Activated CD4-positive, alpha-beta T cell treated with anti-CD3 and anti-CD28 coated beads, Interleukin-2, Interleukin-4, amounts not matched to agents 100 ng/mL and 50 ng/mL, durations not matched to agents 16 hours and 8 hours (primary cell): ENCODE measurements around the gene KCNJ4.
A peak's percentile ranks its signal among the peaks of the same experiment; 100 is the strongest.
"Not testable (repeated sequence)": the region's sequence is repeated elsewhere in the genome, so short reads cannot be mapped to it uniquely, and the experiment has no call there.

ENCODE experiments used
- DNase-seq: peaks from one replicate; pipeline ENCODE4 v3.0.0-alpha.2; 2020; ENCODE audit warnings: low spot score

KCNJ4 gene

DNA sequence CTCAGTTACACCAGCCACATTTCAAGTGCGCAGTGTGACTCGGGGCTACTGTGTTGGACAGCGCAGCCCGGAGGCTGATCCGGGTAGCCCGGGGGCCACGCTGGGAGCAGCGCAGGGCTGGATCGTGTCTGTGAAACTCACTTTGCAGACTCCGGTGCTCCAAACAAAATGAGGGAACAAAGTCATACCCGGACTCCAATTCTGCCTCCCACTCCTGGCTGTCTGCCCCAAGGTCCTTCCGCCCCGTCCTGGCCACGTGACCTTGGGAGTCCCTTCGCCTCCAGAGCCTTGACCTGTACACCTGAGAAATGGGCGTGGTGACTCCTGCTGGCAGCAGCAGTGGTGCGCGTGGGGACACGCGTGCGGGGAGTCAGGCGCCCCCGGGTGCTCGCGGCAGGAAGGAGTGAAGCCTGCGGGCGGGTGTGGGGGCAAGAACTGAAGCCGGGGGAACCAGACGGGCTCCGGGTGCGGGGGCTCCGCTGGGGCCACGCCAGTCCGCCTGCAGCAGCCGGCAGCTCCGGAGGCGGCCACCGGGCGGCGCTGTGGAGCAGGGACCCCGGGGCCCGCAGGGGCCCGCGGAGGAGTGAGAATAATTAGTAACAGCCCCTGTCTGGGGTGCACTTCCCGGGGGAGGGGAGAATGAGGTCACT lies 42.4 kb downstream of the KCNJ4 start:
- peak; percentile 16 for DNase-seq

DNA sequence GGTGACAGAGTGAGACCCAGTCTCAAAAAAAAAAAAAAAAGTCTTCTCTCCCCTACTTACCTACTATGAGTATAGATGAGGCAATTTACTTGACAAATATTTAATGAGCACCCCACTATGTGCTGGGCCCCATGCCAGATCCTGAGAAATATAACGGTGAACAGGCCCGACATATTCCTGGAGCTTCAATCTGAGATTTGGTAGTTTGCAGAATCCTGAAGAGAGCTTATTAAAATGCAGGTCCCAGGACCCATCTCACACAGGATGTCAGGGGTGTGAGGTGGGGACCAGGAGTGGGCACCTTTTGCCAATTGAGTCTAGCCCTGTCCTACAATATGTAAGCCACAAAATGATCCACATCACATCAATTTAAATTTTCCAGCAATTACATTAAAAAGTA lies 44.0 kb downstream of the KCNJ4 start:
- no peak for DNase-seq

DNA sequence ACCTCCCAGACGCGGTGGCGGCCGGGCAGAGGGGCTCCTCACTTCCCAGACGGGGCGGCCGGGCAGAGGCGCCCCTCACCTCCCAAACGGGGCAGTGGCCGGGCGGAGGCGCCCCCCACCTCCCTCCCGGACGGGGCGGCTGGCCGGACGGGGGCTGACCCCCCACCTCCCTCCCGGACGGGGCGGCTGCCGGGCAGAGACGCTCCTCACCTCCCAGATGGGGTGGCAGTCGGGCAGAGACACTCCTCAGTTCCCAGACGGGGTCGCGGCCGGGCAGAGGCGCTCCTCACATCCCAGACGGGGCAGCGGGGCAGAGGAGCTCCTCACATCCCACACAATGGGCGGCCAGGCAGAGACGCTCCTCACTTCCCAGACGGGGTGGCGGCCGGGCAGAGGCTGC lies 45.1 kb downstream of the KCNJ4 start:
- not testable (repeated sequence) for DNase-seq

DNA sequence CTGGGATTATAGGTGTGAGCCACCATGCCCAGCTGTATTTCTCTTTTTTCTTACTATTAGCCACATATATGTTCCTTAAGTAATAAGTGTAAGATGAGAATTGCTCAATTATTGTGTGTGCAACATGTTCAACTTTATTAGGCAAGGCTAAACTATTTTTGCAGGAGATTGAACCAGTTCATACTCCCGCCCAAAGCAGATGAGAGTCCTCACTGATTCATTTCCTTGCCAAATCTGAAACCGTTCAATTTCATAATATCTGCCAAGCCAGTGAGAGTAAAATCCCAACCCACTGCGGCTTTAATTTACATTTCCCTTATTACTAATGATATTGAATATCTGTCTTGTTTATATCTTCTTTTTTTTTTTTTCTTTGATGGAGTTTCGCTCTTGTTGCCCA lies 48.4 kb downstream of the KCNJ4 start:
- DNase-seq: peak; percentile 14

DNA sequence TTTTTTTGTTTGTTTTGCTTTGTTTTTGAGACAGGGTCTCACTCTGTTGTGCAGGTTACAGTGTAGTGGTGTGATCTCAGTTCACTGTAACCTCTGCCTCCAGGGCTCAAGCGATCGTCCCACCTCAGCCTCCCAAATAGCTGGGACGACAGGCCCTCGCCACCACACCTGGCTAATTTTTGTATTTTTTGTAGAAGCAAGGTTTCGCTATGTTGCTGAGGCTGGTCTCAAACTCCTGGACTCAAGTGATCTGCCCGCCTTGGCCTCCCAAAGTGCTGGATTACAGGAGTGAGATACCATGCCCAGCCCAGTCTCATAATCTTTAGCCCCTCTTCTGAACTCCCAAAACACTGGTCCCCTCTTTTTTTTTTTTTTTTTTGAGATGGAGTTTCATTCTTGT lies 50.6 kb downstream of the KCNJ4 start:
- no peak for DNase-seq

DNA sequence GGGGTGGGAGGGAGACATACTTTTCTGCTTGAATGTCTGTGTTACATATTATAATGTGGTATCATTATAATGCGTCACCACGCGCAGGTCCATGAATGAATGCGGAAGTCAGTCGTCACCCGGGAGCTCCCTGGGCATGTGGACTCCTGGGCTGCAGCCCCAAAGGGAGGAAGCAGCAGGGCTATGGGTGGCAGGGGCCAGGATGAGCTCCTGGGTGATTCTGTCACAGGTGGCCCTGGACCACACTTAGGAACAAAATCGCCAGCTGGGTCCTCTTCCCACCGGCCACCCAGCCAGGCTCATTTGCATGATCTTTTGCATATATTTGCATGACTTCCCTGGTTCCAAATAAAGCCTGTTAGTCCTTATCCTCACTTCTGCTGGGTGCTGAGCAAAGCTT lies 51.2 kb downstream of the KCNJ4 start:
- no peak for DNase-seq

DNA sequence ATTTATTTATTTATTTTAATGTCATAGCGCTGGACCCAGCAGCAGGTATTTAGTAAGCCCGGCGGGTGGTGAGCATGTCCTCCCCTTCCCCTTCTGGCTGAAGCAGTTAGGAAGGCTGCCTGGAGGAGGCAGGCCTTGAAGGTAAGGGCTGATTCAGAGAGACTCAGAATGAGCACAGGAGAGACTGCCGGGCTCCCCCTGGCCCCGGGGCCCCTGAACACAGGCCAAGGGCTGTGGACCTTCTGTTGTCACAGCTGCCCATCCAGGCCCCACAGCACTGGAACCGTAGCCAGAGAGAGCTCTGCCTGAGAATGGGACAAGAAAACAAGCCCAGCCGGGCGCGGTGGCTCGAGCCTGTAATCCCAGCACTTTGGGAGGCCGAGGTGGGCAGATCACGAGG lies 52.8 kb downstream of the KCNJ4 start:
- no peak for DNase-seq

DNA sequence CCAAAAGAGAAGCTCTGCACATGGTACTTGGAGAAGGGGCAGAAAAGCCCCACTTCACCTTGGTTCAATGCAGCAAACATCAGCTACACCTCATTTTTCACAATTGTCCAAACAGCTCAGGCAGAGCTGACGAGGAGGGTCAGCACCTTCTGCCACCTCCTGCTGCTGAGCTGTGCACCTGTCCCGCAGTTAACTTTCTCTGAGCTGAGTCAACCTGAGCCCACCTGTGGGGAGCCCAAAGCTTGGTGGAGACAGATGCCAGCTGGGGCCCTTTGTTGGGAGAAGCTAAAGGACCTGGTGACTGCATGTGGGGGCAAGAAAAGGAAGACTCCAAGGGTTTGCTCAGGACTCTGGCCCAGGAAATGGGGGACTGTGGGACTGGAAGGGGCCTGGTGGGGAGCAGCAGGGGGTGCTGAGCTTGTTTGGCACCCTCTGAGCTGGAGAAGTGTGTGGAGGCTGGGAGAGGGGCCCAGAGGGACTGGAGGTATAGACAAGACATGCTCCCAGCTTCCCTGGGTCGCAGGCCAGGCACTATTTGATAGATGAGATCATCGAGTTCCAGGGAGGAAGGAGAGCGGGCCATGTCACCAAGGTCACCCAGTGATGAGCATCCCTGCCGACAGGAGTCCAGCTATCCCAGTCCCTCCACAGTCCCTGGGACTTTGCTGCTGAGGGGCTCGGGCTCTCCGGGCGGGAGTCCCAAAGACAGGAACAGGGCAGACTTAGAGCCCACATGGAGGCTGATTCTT lies 53.5 kb downstream of the KCNJ4 start:
- DNase-seq: no peak

DNA sequence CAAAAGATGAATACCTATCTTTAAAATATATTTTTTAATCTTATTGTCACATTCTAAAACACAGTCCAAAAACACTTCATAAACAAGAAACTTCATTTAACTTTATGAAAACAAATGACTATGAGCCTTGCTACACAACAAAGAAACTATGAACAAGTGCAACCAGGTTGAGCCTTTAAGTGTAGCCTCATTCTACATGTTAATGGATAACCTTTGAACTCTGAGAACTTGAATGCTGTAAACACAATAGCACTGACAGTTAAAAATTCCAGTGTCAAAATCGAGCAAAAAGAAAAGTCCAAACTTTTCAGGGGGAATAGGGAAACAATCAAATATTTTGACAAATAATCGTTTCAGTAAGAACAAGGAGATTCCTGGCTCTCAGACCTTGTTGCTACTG lies 54.7 kb downstream of the KCNJ4 start:
- not testable (repeated sequence) for DNase-seq

DNA sequence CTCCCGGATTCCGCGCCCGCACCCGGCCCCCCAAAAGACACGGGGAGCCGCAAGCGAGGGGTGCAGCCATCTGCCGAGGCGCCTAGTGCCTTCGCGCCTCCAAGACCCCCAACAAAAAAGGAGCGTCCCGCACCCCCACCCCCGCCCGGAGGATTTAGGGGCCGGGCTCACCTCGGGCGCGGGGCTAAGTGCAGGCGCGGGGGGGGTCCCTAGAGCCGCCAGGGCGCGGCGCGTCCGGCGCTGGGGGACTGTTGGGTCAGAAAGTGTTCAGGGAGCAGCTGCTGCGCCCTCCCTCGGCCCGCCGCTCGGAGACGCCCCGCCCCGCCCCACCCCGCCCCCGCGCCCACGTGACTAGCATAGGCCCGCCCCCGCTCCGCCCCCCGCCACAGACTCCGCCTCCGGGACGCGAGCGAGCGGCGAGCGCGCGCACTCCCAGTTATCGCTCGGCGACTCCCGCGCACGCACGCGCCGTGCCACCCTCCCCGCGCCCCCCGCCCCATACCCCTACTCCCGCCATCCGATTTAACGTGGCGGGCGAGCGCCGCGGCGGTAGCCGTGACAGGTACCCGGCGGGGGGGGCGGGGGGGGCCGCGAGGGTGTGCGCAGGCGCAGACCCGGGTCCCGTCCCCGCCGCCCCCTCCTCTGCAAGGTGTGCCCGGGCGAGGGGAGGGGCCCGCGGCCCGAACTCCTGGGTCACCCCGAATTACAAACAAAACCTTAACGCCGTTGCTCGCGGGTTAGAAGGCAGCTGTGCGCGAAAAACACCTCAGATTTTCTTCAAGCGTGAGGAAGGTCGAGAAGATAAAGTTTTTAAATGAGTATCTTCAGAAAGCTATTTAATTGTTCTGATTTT lies 56.2 kb downstream of the KCNJ4 start:
- peak; percentile 88 for DNase-seq

DNA sequence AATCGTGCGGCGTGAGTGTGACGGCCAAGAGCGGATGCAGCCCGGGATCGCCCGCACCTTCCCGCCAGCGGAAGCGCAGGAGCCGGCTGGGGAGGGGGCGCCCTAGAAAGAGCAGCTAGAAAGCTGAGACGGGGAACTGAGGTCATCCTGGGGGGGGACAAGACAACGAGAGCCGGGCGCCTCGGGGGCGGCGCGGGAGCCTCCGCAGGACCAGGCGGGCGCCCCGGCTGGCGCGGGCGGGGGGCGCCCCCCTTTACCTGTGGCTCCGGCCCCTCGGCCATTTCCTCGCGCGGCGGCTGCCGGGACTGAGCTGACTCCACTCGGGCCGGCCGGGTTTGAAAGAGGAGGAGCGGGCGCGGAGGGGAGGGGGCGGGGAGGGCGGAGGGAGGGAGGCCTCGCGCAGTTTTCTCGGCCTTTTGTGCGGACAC lies 56.8 kb downstream of the KCNJ4 start:
- peak; percentile 42 for DNase-seq

DNA sequence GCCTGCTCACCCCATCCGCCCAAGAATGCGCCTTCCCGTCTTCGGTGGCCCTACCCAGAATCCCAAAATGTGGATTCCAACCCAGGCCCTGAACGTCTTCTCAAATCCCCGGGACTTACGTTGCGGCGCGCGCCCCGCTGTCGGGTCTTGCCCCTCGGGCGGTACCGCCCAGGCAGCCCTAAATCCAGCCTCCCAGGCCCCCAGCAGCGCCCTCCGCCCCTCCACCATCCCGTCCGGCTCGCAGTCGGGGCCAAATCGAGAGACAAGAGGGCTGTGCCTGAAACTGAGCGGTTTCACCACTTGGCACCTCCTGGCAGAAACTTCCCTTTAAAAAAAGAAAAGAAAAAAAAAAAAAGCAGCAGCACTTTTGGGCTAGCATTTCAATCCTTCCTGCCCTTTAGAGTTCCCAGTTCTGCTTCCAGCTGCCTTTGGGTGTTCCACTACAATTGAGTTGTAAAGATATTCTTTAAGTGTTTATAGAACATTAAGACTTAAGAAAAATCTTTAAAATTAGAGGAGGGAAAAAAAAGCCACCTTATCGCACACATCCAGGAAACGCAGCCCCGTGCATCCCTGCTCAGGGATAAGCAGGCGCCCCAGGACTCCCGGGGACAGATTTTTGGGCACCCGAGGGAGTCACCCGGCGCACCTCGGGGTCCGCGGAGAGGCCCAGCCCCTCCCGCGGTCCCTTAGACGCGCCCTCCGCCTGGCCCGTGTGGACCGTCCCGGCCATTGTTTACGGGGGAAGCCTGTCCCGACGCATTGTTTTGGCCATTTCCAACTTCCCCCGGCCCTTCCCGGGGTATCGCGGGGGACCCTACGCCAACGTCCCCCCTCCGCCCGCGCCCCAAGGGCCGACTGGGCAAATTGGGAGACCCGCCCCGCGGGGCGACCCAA lies 57.6 kb downstream of the KCNJ4 start:
- DNase-seq: peak; percentile 38

DNA sequence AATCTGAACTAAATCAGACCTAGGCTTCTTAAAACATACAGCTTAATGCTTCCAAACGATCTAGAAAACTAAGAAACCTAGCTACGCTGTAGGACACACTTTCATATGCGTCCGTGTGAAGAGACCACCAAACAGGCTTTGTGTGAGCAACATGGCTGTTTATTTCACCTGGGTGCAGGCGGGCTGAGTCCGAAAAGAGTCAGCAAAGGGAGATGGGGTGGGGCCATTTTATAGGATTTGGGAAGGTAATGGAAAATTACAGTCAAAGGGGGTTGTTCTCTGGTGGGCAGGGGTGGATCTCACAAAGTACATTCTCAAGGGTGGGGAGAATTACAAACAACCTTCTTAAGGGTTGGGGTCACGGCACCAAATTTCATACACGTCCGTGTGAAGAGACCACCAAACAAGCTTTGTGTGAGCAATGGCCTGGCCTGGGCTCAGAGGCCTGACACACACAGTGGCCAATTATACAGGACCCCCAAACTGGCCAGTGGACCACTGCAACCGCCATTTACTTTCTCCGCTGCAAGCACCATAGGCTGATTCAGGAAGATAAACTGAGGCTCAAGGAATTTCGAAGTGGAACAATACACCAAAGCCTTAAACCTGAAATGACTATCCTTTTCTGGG lies 58.4 kb downstream of the KCNJ4 start:
- DNase-seq: not testable (repeated sequence)

DNA sequence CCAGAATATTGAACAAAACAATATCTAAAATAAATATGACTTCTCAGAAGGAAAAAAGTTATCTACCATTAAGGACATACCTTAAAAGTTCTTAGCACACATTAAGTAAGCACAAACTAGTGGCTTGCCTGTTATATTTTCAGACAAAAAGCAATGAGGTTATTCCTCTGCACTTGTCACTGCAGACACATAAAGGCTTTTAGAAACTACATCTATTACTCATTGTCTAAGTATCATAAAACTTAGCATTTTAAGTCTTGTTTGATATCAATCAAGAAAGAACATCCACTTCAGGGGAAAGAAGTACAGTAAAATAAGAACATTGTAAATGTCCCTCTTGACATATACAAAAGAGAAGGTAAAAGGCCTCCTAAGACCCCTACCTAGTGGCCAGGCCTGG lies 59.1 kb downstream of the KCNJ4 start:
- DNase-seq: not testable (repeated sequence)

DNA sequence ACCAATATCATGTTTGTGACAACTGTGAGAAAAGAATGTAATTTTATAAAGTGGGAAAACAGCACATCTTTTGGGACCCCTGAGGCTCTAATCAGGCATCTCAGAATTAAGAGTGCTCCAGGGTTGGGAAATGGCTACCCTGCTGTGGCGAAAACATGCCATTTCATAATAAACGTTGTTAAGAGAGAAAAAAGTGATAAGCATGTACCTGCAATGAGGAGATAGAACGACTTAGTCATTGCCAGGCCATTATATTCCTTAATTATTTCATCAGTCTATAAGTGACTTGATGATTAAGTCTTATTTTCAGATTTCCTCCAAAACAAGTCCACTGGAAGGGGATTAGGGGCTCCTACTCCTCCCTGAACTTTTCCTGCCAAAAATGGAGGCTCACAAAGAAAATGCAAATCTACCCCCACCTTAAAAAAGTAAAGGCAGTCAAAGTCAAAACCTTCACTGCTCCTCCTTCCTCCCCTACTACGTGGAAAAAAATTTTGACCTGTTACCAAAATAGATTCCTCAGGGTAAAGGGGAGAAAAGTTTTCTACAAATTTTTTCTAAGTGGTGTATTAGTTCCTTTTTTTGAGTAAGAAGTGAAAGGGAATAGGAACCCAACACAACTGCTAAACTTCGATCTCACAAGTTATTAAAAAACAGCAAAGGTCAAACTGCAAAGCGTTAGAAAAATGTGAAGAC lies 59.9 kb downstream of the KCNJ4 start:
- not testable (repeated sequence) for DNase-seq

DNA sequence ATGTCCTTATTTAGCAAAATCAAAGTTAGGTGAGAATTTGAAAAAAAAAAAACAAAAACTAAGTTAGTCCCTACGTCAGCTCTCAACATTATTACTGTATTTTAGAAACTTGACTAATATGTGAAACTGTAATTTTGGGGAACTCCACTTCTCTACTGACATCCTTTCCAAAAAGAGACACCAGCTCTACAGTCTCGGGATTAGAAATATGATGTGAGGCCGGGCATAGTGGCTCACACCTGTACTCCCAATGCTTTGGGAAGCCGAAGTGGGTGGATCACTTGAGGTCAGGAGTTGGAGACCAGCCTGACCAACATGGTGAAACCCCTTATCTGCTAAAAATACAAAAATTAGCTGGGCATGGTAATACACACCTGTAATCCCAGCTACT lies 65.6 kb downstream of the KCNJ4 start:
- DNase-seq: peak; percentile 19

DNA sequence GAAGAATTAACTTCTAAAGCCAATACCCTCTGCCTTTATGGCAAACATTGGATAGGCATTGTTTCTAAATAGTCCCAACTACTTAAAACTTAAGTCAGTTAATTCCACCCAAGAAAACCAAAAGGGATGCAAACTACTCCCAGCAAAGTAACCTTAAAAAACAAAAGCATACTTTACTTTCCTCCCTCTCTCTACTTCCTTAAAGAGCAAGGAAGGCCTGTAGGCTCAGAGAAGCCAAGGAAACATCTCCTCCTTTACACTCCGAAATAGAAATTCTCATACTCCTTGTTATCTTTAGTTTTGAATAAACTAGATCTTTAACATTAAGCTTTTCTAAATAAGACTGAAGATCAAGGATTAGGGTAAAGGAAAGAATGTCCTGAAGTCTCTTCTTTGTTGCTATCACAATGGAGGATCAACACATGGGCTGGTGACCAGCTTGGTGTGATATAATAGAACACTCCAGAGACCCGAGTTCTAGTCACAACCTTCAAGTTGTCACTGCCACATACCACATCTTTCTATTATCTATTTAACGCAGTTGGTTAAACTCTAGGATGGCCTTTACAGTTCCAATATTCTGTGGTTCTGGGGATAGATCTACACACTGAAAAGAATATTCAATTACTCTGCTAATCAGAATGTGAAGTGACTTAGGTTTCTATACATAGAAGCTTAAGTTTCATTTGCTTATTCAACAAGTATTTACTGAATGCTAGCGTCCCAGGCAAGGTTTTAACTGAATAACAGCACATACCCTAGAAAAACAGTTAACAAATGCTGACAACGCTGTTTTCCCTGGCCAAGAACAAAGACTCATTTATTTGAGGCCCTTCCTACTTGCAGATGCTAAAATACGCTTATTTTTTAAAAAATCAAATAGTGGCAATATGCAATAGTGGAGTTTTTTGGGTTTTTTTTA lies 66.2 kb downstream of the KCNJ4 start:
- not testable (repeated sequence) for DNase-seq

DNA sequence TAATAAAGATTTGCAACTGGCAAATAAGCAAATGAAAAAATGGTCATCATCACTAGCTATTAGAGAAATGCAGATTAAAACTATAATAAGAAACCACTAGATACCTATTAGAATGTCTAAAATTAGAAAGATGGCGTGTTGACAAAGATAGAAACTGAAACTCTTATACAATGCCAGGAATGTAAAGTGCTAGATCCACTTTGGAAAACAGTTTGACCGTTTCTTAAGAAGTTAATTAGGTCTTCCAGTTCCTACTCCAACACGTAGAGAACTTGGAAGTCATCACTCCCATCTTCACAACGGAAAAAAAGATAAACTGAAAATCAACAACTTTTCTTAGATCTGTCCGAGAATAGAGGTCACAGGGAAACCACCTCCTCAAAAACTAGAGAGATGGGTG lies 68.1 kb downstream of the KCNJ4 start:
- DNase-seq: not testable (repeated sequence)

DNA sequence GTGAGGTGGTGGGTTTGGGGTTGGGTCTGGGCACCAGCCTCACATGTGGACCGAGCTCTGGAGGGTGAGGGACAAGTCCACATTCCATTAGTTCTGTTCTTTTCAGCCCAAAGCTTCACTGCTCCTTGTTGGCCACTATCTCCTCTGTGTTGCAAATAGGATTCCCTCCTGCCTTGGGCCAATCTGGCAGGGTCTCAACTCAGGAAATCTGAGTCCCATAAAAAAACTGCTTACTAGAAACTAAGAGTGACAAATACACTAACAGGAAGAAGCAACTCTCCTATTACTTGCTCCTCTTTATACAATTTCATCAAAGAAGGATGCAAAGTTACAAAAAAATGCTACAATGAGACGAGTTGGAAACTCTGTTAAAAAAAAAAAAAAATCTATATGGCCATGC lies 71.6 kb downstream of the KCNJ4 start:
- no peak for DNase-seq

DNA sequence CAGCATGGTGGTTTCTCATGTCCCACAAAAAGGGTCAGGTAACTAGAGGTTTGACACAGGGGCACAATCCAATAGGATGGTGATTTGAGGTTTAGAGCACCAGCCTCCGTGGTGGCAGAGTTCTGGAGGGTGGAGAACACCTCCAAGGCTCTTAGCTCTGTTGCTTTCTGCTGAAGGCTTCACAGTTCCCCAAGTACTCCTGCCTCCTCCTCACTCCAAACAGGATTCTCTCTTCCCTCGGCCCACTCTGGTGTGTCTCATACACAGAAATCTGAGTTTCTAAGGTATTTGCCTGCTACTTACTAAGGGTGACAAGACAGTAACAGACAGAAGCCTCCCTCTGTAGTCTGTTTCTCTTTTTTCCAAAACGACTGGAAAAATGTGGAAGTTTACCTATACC lies 73.6 kb downstream of the KCNJ4 start:
- not testable (repeated sequence) for DNase-seq
